Loucy (cell line): ENCODE results near the gene PHEX.

Source experiments
- CTCF ChIP-seq: fragments of 200-600 bp; sonication (generic); conservative IDR thresholded peaks from 2 replicates; pipeline ENCODE4 v1.5.1; 2014; ENCODE audit warnings: mild to moderate bottlenecking, antibody characterized with exemption, low read length
- EZH2phosphoT487 ChIP-seq: fragments of 200-600 bp; IDR thresholded peaks from 2 replicates; pipeline ENCODE4 v1.6.1; 2018; ENCODE audit warnings: antibody characterized with exemption, mild to moderate bottlenecking, moderate library complexity, borderline replicate concordance

- TF ChIP-seq CTCF (no peak), EZH2phosphoT487 (no peak)
Observed at GRCh38 chrX:22148565-22148964, 116.4 kb downstream of the PHEX start.
